Superior temporal gyrus (tissue), 1 donor: ENCODE data around the gene DDX18.
A peak's percentile ranks its signal among the peaks of the same experiment; 100 is the strongest.

Experiments used
- DNase-seq: peaks from one replicate; pipeline ENCODE4 v3.0.0-alpha.2; 2016; ENCODE audit errors: extremely low spot score

DDX18 gene

GRCh38 chr2:117834992-117835391 is 20.5 kb downstream of the DDX18 start:
- DNase-seq = no peak

DNA sequence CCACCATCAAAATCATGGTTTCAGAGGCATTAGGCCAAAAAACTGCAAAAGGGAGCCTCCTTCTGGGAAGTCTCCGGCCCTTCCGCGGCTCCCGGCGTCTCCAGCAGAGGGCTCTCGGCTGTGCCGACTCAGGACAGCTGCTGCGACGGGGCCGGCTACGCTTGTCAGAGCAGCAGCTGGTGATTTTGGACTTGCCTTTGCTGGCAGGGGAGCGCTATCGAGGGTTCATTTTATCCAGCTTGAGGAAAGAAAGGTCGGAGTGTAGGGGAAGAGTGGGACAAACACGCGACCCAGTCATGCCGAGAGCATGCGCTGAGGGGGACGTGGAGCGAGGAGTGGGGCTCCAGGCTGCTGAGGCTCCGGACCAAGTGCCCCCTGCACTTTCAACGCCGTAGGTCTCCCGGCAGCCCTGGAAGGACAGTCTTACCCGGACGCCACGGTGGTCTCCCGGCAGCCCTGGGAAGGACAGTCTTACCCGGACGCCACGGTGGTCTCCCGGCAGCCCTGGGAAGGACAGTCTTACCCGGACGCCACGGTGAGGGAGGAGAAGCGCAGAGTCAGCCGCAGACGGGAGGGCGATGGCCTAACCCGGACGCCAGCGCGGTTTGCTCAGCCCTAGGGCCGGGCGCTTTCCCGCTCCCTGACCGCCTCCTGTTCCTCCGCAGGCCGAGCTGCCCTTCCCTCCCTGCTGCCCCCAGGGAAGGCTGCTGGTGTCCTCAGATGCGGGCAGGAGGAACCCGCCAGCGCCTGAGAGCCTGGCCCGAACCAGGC is 21.7 kb downstream of the DDX18 start:
- peak; percentile 71 for DNase-seq

- DNase-seq = no peak
Observed at GRCh38 chr2:117845304-117845703, 30.8 kb downstream of the DDX18 start.

- no peak for DNase-seq
Observed at GRCh38 chr2:117850015-117850414, 35.5 kb downstream of the DDX18 start.

DNA sequence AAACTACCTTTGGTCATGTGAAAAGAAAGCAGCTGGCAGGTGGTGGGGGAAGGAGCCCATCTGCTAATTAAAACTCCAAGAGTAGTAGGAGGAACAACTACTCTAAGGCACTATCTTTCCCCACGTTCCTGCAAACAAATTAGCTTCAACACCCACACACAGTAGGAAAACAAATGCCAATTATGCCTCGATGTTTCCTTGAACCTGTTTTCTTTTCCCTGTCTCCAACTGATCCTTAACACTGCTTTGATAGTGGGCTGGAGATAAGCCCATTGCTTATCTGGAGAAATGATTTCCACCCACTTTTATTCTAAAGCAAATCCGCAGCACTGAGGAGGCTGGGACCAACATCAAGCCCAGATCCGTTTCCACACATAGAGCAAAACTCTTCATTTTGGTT is 36.0 kb downstream of the DDX18 start:
- no peak for DNase-seq

DNA sequence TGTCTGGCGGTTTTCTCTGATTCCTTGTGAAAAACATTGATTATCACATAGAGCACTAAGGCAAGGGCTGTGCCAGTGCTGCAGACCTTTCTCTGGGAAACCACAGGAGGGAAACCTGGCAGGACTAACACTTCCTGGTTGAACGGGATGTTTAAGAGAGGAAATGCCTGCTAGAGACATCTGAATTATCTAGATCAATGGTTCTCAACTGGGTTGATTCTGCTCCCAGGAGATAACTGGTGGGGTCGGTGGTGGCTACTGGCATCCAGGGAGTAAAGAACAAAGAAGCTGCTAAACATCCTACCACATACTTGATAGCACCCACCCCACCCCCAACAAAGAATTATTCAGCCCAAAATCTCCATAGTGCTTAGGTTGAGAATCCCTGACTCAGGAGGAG is 37.5 kb downstream of the DDX18 start:
- DNase-seq = no peak

DNA sequence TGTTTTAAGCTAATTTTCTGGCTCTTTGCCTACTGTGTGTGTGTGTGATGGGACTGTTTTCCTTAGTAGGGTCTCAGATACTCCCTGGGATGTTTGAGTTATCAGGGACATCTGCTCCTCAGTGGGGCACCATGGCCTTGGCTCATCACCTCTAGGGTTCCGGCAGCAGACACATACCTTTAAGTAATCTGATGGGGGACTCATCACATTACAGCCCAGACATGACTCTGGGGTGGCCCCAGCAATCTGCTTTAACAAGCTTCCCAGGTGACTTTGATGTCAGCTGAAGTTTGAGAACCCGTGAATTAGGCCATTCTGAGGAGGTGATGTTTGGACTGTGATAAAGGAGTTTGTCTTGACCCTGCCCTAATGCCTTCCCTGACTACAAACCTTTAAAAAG is 38.8 kb downstream of the DDX18 start:
- DNase-seq = no peak

GRCh38 chr2:117853873-117854272 is 39.4 kb downstream of the DDX18 start:
- DNase-seq = no peak

DNA sequence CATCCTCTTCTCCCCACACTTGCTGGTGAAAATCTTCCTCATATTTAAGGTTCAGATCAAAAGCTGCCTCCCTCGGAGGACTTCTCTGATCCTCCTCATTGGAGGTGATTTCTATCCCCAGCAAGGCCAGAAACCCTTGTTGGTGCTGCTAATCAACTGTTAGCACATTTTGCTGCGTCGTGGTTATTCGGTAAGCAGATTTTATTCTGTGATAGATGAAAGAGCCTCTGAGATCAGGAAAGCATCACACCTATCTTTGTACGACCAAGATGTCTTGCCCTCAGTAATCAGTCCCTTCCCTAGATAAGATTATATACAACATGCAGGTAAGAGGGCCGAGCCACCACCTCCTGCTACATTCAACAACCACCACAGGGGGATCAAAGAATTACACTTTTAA is 40.1 kb downstream of the DDX18 start:
- DNase-seq = no peak

GRCh38 chr2:117855886-117856285 is 41.4 kb downstream of the DDX18 start:
- no peak for DNase-seq

GRCh38 chr2:117856415-117857210 is 42.1 kb downstream of the DDX18 start:
- DNase-seq = no peak

DNA sequence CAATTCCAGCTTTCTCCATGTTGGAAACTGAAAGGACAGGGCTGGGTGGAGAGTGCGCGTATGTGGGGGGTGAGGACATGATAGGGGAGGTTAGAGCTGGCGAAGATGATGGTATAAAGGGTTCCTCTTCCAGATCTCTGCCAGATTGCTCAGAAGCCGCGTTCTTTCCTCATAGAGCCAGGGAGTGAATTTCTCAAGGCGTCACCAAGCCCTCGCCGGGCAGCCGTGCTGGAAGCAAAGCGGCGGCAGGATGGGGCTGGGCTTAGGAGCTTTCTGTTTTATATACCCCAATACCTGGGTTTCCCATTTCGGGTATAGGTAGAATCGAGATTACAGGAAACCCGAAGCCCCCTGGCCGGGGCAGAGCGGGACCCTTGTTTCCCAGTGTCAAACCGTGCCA is 43.8 kb downstream of the DDX18 start:
- no peak for DNase-seq

DNA sequence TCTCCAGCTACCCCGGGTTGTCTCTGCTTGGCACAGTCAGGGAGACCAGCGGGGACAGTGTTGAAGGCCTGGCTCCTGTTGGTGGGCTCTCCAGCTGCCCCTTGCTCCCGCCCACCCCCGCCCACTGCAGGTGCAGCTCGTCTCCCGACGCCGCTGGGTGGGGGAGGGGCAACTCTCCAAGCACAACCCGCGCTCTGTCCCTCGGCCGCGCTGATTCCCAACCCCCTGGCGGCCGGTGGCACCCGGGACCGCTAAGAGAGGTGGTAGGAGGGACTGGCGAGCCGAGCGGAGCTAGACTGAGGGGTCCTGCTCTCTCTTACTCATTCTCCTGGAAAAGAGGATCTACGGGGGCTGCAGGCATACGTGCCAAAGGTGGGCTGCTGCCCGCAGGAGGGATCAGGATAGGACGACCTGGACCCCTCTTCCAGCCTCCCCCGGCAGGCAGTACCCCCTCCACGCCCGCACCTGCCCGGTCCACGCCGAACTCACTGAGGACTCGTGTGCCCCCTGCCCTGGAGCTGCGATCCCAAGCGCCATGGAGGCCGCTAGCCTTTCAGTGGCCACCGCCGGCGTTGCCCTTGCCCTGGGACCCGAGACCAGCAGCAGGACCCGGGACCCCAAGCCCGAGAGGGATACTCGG is 44.5 kb downstream of the DDX18 start:
- no peak for DNase-seq

GRCh38 chr2:117859532-117859911 is 45.0 kb downstream of the DDX18 start:
- DNase-seq = no peak

DNA sequence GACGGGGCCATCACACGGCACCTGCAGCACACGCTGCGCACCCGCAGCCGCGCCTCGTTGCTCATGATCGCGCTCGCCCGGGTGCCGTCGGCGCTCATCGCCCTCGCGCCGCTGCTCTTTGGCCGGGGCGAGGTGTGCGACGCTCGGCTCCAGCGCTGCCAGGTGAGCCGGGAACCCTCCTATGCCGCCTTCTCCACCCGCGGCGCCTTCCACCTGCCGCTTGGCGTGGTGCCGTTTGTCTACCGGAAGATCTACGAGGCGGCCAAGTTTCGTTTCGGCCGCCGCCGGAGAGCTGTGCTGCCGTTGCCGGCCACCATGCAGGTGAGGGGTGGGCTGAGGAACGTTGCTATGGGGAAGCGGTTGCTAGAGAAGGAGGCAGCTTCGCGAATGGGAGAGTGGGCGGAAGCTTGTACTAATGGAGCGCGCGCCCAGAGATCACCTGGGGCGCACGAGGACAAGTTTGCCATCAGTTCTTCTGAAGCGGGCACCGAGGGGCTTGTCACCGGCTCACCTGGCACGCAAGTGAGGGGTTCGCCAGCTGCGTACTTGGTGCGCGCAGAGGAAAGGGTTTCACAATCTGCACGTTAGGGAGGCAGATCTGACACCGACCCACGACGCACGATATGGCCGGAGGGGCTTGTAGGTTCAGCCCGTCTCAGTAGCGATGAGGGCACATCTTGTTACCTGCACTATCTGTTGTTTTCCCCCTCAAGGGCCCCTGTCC is 45.6 kb downstream of the DDX18 start:
- no peak for DNase-seq

GRCh38 chr2:117862459-117862858 is 48.0 kb downstream of the DDX18 start:
- DNase-seq = no peak

DNA sequence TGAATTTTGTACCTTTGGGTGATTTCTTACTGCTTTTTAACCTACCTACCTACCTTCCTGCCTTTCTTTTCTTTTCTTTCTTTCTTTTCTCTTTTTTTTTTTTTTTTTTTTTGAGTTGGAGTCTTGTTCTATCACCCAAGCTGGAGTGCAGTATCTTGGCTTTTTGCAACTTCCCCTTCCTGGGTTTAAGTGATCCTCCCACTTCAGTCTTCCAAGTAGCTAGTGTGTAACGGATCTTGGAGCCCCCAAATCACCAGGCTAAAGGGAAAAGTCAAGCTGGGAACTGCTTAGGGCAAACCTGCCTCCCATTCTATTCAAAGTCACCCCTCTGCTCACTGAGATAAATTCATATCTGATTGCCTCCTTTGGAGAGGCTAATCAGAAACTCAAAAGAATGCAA is 61.3 kb downstream of the DDX18 start:
- no peak for DNase-seq

GRCh38 chr2:117879003-117879402 is 64.5 kb downstream of the DDX18 start:
- DNase-seq = no peak
